DND-41 (cell line): Measurements from ENCODE around the gene F8.

Experiments
- ATAC-seq: fragments of 200-7000 bp; cut with Tn5 transposase; 3 replicates; pipeline ENCODE4 v1.9.1; 2021; ENCODE audit warnings: low read depth; ENCODE audit not compliant: insufficient read depth
- DNase-seq: peaks from one replicate; pipeline ENCODE4 v3.0.0-alpha.2; 2020
- H2AFZ ChIP-seq: 2 replicates; pipeline ENCODE4 v1.6.0; 2012; ENCODE audit warnings: low read depth, low read length
- H3K27ac ChIP-seq: 2 replicates; pipeline ENCODE4 v1.5.1; 2012; ENCODE audit warnings: low read length, inconsistent platforms
- H3K27me3 ChIP-seq: fragments of 200-600 bp; sonication (generic); 2 replicates; pipeline ENCODE4 v1.6.0; 2012; ENCODE audit warnings: low read length, mild to moderate bottlenecking, inconsistent platforms; ENCODE audit not compliant: insufficient read depth, poor library complexity
- H3K36me3 ChIP-seq: 2 replicates; pipeline ENCODE4 v1.5.1; 2012; ENCODE audit warnings: low read length, inconsistent platforms; ENCODE audit not compliant: insufficient read depth
- H3K4me1 ChIP-seq: 2 replicates; pipeline ENCODE4 v1.5.1; 2012; ENCODE audit warnings: mild to moderate bottlenecking, low read length; ENCODE audit not compliant: insufficient read depth
- H3K4me2 ChIP-seq: 2 replicates; pipeline ENCODE4 v1.6.0; 2012; ENCODE audit warnings: mild to moderate bottlenecking, moderate library complexity, low read length, inconsistent platforms; ENCODE audit not compliant: insufficient read depth
- H3K4me3 ChIP-seq, 2 experiments: fragments of 200-600 bp in 1 of 2; shearing (Covaris generic) in 1 of 2; 2 replicates each; pipeline ENCODE4 v1.5.1; 2012 to 2016; ENCODE audit warnings: inconsistent platforms in 2 of 2, low read length in 2 of 2, mild to moderate bottlenecking in 2 of 2, low read depth in 1 of 2, moderate library complexity in 1 of 2
- H3K79me2 ChIP-seq: 2 replicates; pipeline ENCODE4 v1.6.0; 2012; ENCODE audit warnings: low read length, inconsistent platforms; ENCODE audit not compliant: insufficient read depth
- H3K9ac ChIP-seq: 2 replicates; pipeline ENCODE4 v1.6.0; 2012; ENCODE audit warnings: low read depth, mild to moderate bottlenecking, inconsistent platforms, low read length, moderate library complexity
- H3K9me3 ChIP-seq: 2 replicates; pipeline ENCODE4 v1.5.1; 2012; ENCODE audit warnings: low read length, moderate library complexity, mild to moderate bottlenecking, inconsistent platforms; ENCODE audit not compliant: insufficient read depth, severe bottlenecking
- H4K20me1 ChIP-seq: 2 replicates; pipeline ENCODE4 v1.6.0; 2012; ENCODE audit warnings: low read length; ENCODE audit not compliant: insufficient read depth
- CTCF ChIP-seq: IDR thresholded peaks from 2 replicates; pipeline ENCODE4 v1.5.1; 2012; ENCODE audit warnings: borderline replicate concordance, low read length, moderate library complexity, mild to moderate bottlenecking; ENCODE audit not compliant: poor library complexity, severe bottlenecking; ENCODE audit errors: extremely low read depth
- EZH2 ChIP-seq: IDR thresholded peaks from 3 replicates; pipeline ENCODE4 v1.6.1; 2012; ENCODE audit warnings: borderline replicate concordance, low read depth, mild to moderate bottlenecking, moderate library complexity, low read length, inconsistent platforms; ENCODE audit not compliant: severe bottlenecking

F8 gene

GRCh38 chrX:154815274-154815818, 207.2 kb downstream of the F8 start:
- Histone ChIP-seq H2AFZ (no peak overlapping the region), H3K9ac (no peak overlapping the region), H3K4me2 (no peak overlapping the region), H3K27me3 (no peaks in the 10 kb centered on the region), H3K9me3 (no peaks in the 10 kb centered on the region), H3K4me3 (no peak overlapping the region), H3K36me3 (no peaks in the 10 kb centered on the region), H4K20me1 (no peaks in the 10 kb centered on the region), H3K4me1 (no peaks in the 10 kb centered on the region), H3K27ac (no peak overlapping the region), H3K79me2 (no peaks in the 10 kb centered on the region)
- no peak for DNase-seq
- TF ChIP-seq CTCF (no peak), EZH2 (no peak)
- ATAC-seq, result no peak

- Histone ChIP-seq H3K27me3 (no peaks in the 10 kb centered on the region), H4K20me1 (no peaks in the 10 kb centered on the region), H3K4me3 (no peak overlapping the region), H3K4me1 (no peaks in the 10 kb centered on the region), H3K4me2 (no peak overlapping the region), H3K9me3 (no peaks in the 10 kb centered on the region), H3K36me3 (no peaks in the 10 kb centered on the region), H2AFZ (no peak overlapping the region), H3K27ac (no peak overlapping the region), H3K79me2 (no peaks in the 10 kb centered on the region), H3K9ac (no peak overlapping the region)
- DNase-seq (no peak), ATAC-seq (no peak)
- no peak for TF ChIP-seq EZH2
- TF ChIP-seq CTCF, result no peak
These were observed 208.7 kb downstream of the F8 start for GRCh38 chrX:154813801-154814200.

- Histone ChIP-seq H3K27ac (no peak overlapping the region), H3K4me3 (no peak overlapping the region), H3K79me2 (no peaks in the 10 kb centered on the region), H3K4me2 (no peak overlapping the region), H3K27me3 (no peaks in the 10 kb centered on the region), H2AFZ (no peak overlapping the region), H4K20me1 (no peaks in the 10 kb centered on the region), H3K9me3 (no peaks in the 10 kb centered on the region), H3K4me1 (no peaks in the 10 kb centered on the region), H3K9ac (no peak overlapping the region), H3K36me3 (no peaks in the 10 kb centered on the region)
- no peak for ATAC-seq
- no peak for DNase-seq
- TF ChIP-seq EZH2 (no peak), CTCF (no peak)
These were observed 210.0 kb downstream of the F8 start for GRCh38 chrX:154812341-154813101.
